HCT116 (cell line): ENCODE measurements around the gene MAPKAP1. TPM values are rescaled to one million over a fixed set of nuclear protein-coding genes. Genes with fewer than 3 reads are reported as not detected.

Experiments
- ATAC-seq: fragments of 200-7000 bp; cut with Tn5 transposase; 2 replicates; pipeline ENCODE4 v1.9.1; 2020; ENCODE audit warnings: mild to moderate bottlenecking, moderate library complexity
- BruUV-seq: library from RNA; stranded (reverse); fragments of 400-500 nt; replicated peaks from 2 replicates; lab custom pipeline; 2021; lab: Mats Ljungman, UMichigan
- CTCF ChIA-PET: fragments of 300-600 bp; sonication (Branson Sonifier 250); formaldehyde crosslinking; loops from one replicate; lab custom pipeline; 2021; ENCODE audit warnings: antibody characterized with exemption; lab: Charles Lee
- POLR2A ChIA-PET: fragments of 300-600, 350-600 bp; sonication (Branson Sonifier 250); formaldehyde crosslinking; loops from one replicate; lab custom pipeline; 2021; ENCODE audit warnings: antibody characterized with exemption; lab: Charles Lee
- RAD21 ChIA-PET, 2 experiments: fragments of 300-600 bp; sonication (Branson Sonifier 250); formaldehyde crosslinking; loops; one replicate each; lab custom pipeline; 2023; ENCODE audit warnings: low total read pairs in 2 of 2; ENCODE audit not compliant: uncharacterized antibody in 2 of 2, unreplicated experiment in 2 of 2, low non-redundant PET in 1 of 2; lab: Charles Lee
- DNase-seq: peaks from one replicate; pipeline ENCODE4 v3.0.0-alpha.2; 2010; ENCODE audit warnings: low read depth, low spot score
- H2AFZ ChIP-seq: fragments of 200-600 bp; shearing (Covaris generic), sonication (generic); 2 replicates; pipeline ENCODE4 v1.6.1; 2017; ENCODE audit warnings: low read depth, mixed run types, mixed read lengths, antibody characterized with exemption, low read length; ENCODE audit not compliant: poor library complexity, severe bottlenecking
- H3K27ac ChIP-seq: 2 replicates; pipeline ENCODE4 v1.5.1; 2012; ENCODE audit warnings: low read depth, low read length
- H3K27me3 ChIP-seq: fragments of 200-600 bp; sonication (generic); 2 replicates; pipeline ENCODE4 v1.6.1; 2016; ENCODE audit warnings: mixed run types, low read length, mixed read lengths; ENCODE audit not compliant: insufficient read depth
- H3K36me3 ChIP-seq, 2 experiments: fragments of 200-500 bp in 1 of 2; fragments of 200-600 bp in 1 of 2; sonication (Bioruptor generic) in 1 of 2; sonication (generic) in 1 of 2; 2 replicates each; pipeline versions ENCODE4 v1.5.1 to v1.6.1; 2014 to 2016; ENCODE audit warnings: low read length in 2 of 2, inconsistent platforms in 1 of 2, mixed read lengths in 1 of 2, mixed run types in 1 of 2; ENCODE audit not compliant: insufficient read depth in 2 of 2, control insufficient read depth in 1 of 2
- H3K4me1 ChIP-seq, 2 experiments: fragments of 200-600 bp in 1 of 2; sonication (generic) in 1 of 2; 2 replicates each; pipeline versions ENCODE4 v1.5.1 to v1.6.1; 2012 to 2017; ENCODE audit warnings: low read length in 2 of 2, inconsistent platforms in 1 of 2, mild to moderate bottlenecking in 1 of 2, mixed read lengths in 1 of 2, mixed run types in 1 of 2, moderate library complexity in 1 of 2; ENCODE audit not compliant: insufficient read depth in 2 of 2, control insufficient read depth in 1 of 2
- H3K4me2 ChIP-seq: fragments of 200-600 bp; sonication (generic); 2 replicates; pipeline ENCODE4 v1.6.1; 2017; ENCODE audit warnings: mixed run types, low read length, mixed read lengths
- H3K4me3 ChIP-seq, 2 experiments: fragments of 200-600 bp in 1 of 2; sonication (generic) in 1 of 2; replicated peaks in 1 of 2; 2 replicates each; pipeline ENCODE4 v1.5.1; 2011 to 2016; ENCODE audit warnings: low read length in 2 of 2, control low read depth in 1 of 2, low read depth in 1 of 2, mild to moderate bottlenecking in 1 of 2, mixed read lengths in 1 of 2, mixed run types in 1 of 2
- H3K79me2 ChIP-seq: fragments of 200-600 bp; sonication (generic); 2 replicates; pipeline ENCODE4 v1.6.1; 2017; ENCODE audit warnings: mild to moderate bottlenecking, mixed run types, low read length, moderate library complexity, mixed read lengths; ENCODE audit not compliant: insufficient read depth
- H3K9ac ChIP-seq: fragments of 200-600 bp; sonication (generic); 2 replicates; pipeline ENCODE4 v1.6.1; 2016; ENCODE audit warnings: low read length, mixed read lengths
- H3K9me2 ChIP-seq: fragments of 200-600 bp; sonication (generic), shearing (Covaris generic); 2 replicates; pipeline ENCODE4 v1.6.1; 2017; ENCODE audit warnings: mixed run types, mild to moderate bottlenecking, moderate library complexity; ENCODE audit not compliant: insufficient read depth
- H3K9me3 ChIP-seq, 2 experiments: fragments of 200-500 bp in 1 of 2; fragments of 200-600 bp in 1 of 2; sonication (Bioruptor generic) in 1 of 2; sonication (generic) in 1 of 2; 2 replicates each; pipeline ENCODE4 v1.6.1; 2014 to 2017; ENCODE audit warnings: low read length in 2 of 2, mixed read lengths in 2 of 2, inconsistent platforms in 1 of 2, low read depth in 1 of 2, mild to moderate bottlenecking in 1 of 2, mixed run types in 1 of 2, moderate library complexity in 1 of 2; ENCODE audit not compliant: control insufficient read depth in 1 of 2, insufficient read depth in 1 of 2
- H4K20me1 ChIP-seq: fragments of 200-600 bp; sonication (generic), shearing (Covaris generic); 2 replicates; pipeline ENCODE4 v1.6.1; 2017; ENCODE audit warnings: mixed run types, mild to moderate bottlenecking, moderate library complexity; ENCODE audit not compliant: insufficient read depth
- CBX3 ChIP-seq: IDR thresholded peaks from 2 replicates; pipeline ENCODE4 v1.6.1; 2012; ENCODE audit warnings: low read depth
- RAD21 ChIP-seq: IDR thresholded peaks from 2 replicates; pipeline ENCODE4 v1.6.1; 2012; ENCODE audit warnings: low read depth, mild to moderate bottlenecking
- SRF ChIP-seq: IDR thresholded peaks from 2 replicates; pipeline ENCODE4 v1.6.1; 2012; ENCODE audit warnings: low read depth
- YY1 ChIP-seq: IDR thresholded peaks from 2 replicates; pipeline ENCODE4 v1.6.1; 2011; ENCODE audit warnings: low read length, low read depth, moderate library complexity, mild to moderate bottlenecking; ENCODE audit not compliant: insufficient replicate concordance; ENCODE audit errors: extremely low read depth
- ZFX ChIP-seq: fragments of 450-650 bp; IDR thresholded peaks from 2 replicates; pipeline ENCODE4 v1.6.1; 2017
- intact Hi-C: fragments of 100-400 bp; cut with micrococcal nuclease; formaldehyde crosslinking; loops from 2 replicates; pipeline ENCODE4 v1.10.0; 2022
- total RNA-seq: library from RNA; stranded (reverse); gene quantifications from one replicate; pipeline ENCODE4 v1.2.1, GENCODE V29; 2021; ENCODE audit not compliant: unreplicated experiment
- TF ChIP-seq, protein P1 (sequence below): IDR thresholded peaks from 2 replicates; pipeline ENCODE4 v1.6.1; 2012; ENCODE audit warnings: low read depth

The MAPKAP1 gene
- total RNA-seq, 1 experiment from 2014 or later, result 72.5 TPM

DNA sequence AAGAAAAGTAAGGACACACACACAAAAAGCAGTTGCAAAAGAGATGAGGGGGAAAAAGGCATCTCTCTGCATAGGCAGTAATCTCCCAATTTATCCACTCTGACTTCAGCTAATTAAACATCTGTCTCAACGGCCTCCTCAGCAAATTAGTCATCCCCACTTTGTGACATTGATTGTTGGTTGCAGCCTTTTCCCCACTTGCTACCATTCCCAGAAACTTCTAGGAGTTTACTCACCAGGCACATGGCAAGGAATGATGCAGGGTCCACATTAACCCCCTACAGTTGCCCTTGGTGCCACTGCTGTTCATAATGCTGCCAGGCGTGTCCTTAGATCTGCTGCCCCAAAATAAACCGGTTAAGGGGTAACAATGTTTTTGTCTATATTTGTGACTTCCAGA is 174.6 kb downstream of the MAPKAP1 start:
- ChIA-PET POLR2A (no interaction called here), CTCF (no interaction called here), RAD21 (no interaction called here)
- no peaks in the 10 kb centered on the region for H3K9me2 ChIP-seq
- H3K9ac ChIP-seq, result no peak overlapping the region
- no TSS peak for BruUV-seq
- H2AFZ ChIP-seq, result no peak overlapping the region
- no peaks in the 10 kb centered on the region for H4K20me1 ChIP-seq
- no peak overlapping the region for H3K27ac ChIP-seq
- ATAC-seq, result no peak
- no peaks in the 10 kb centered on the region for H3K36me3 ChIP-seq
- no peaks in the 10 kb centered on the region for H3K9me3 ChIP-seq
- DNase-seq, result no peak
- no peak overlapping the region for H3K4me3 ChIP-seq
- intact Hi-C loops, result no loop called here
- H3K27me3 ChIP-seq, result no peaks in the 10 kb centered on the region
- TF ChIP-seq RAD21 (no peak), CBX3 (no peak), YY1 (no peak)
- no peaks in the 10 kb centered on the region for H3K79me2 ChIP-seq
- no peak overlapping the region for H3K4me2 ChIP-seq
- peaks cover 19 to 21% of the 10 kb centered on the region in 2 experiments for H3K4me1 ChIP-seq

DNA sequence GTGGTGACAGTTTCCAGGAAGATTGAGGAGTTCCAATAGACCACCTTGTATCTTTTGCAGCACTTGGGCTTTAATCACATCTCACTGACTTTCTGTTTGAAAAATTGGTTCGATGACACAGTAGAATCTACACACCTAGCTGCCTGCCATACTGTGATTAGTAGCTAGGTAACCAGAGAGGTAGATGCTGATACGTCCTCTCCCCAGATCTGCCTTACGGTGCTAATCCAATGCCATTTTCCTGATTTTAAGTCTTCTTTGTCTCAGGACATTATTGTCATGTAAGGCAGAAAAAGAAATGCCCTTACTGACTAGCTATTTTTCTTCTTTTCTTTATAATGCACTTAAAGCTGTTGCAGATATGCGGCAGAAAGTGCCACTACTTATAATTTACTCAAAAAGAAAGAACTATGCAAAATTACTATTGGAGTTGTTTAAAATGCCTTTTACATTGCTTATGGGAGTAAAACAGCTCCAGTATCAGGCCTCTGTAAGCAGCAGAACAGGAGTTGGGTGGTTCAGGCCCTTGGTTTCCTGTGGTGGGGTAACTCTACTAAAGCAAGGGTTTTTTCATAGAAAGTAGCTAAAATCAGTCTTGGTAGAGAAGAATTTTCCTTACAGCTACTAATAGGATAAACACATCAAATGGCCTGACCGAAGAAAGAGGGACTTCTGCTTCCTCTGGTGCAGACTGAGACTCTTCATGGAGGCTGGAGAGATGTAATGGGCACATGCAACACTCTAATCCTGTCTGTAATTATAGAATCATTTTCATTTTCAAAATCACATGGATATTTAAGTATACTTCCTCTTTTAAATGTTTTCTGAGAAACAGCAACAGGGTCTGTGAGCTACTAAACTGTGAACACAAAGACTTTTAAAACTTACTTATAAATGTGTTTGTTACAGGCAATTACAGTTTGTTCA is 177.2 kb downstream of the MAPKAP1 start:
- CTCF ChIA-PET, result interaction anchor here (1.2 kb wide), 1 partner anchor 102 kb away, joined by 3 read pairs; no protein-coding TSS in a partner anchor
- no peaks in the 10 kb centered on the region for H3K9me2 ChIP-seq
- BruUV-seq, result no TSS peak

More for the DNA sequence above, 177.2 kb downstream of the MAPKAP1 start:
- ChIA-PET RAD21 (no interaction called here), POLR2A (no interaction called here)
- Histone ChIP-seq H3K27ac (no peak overlapping the region), H3K9ac (no peak overlapping the region), H4K20me1 (no peaks in the 10 kb centered on the region), H3K4me1 (peaks cover 0 to 3% of the 10 kb centered on the region in 2 experiments; a peak in 1 of 4 replicates), H3K4me2 (no peak overlapping the region), H3K27me3 (no peaks in the 10 kb centered on the region), H3K79me2 (no peaks in the 10 kb centered on the region), H2AFZ (no peak overlapping the region), H3K4me3 (no peak overlapping the region), H3K36me3 (no peaks in the 10 kb centered on the region), H3K9me3 (no peaks in the 10 kb centered on the region)
- intact Hi-C loops, result no loop called here
- TF ChIP-seq ZFX, result no peak
- no peak for TF ChIP-seq CBX3
- TF ChIP-seq SRF, result no peak
- TF ChIP-seq, protein P1, sequence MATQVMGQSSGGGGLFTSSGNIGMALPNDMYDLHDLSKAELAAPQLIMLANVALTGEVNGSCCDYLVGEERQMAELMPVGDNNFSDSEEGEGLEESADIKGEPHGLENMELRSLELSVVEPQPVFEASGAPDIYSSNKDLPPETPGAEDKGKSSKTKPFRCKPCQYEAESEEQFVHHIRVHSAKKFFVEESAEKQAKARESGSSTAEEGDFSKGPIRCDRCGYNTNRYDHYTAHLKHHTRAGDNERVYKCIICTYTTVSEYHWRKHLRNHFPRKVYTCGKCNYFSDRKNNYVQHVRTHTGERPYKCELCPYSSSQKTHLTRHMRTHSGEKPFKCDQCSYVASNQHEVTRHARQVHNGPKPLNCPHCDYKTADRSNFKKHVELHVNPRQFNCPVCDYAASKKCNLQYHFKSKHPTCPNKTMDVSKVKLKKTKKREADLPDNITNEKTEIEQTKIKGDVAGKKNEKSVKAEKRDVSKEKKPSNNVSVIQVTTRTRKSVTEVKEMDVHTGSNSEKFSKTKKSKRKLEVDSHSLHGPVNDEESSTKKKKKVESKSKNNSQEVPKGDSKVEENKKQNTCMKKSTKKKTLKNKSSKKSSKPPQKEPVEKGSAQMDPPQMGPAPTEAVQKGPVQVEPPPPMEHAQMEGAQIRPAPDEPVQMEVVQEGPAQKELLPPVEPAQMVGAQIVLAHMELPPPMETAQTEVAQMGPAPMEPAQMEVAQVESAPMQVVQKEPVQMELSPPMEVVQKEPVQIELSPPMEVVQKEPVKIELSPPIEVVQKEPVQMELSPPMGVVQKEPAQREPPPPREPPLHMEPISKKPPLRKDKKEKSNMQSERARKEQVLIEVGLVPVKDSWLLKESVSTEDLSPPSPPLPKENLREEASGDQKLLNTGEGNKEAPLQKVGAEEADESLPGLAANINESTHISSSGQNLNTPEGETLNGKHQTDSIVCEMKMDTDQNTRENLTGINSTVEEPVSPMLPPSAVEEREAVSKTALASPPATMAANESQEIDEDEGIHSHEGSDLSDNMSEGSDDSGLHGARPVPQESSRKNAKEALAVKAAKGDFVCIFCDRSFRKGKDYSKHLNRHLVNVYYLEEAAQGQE, result no peak
- DNase-seq (no peak), ATAC-seq (no peak)
